PFSK-1 (cell line): ENCODE results near the gene VCX3A.

ENCODE experiments used
- FOXP2 ChIP-seq: optimal IDR thresholded peaks from 2 replicates; pipeline ENCODE3; 2011; ENCODE audit warnings: borderline replicate concordance, control low read depth, inconsistent platforms; ENCODE audit not compliant: insufficient read depth; ENCODE audit errors: extremely low read length, extremely low read depth
- POLR2AphosphoS5 ChIP-seq: IDR thresholded peaks from 2 replicates; pipeline ENCODE4 v1.6.1; 2012; ENCODE audit warnings: low read depth, mild to moderate bottlenecking, control low read depth, low read length, moderate library complexity
- REST ChIP-seq, 2 experiments: IDR thresholded peaks; 2 replicates each; pipeline versions ENCODE4 v1.6.1 to v1.8.0; 2011 to 2012; ENCODE audit warnings: low read depth in 2 of 2, low read length in 2 of 2, control low read depth in 1 of 2, inconsistent platforms in 1 of 2, mild to moderate bottlenecking in 1 of 2, moderate library complexity in 1 of 2; ENCODE audit not compliant: insufficient read depth in 1 of 2
- SIN3A ChIP-seq: IDR thresholded peaks from 2 replicates; pipeline ENCODE4 v1.6.1; 2012; ENCODE audit warnings: mild to moderate bottlenecking, low read length, moderate library complexity, borderline replicate concordance; ENCODE audit not compliant: insufficient read depth
- TAF1 ChIP-seq: IDR thresholded peaks from 2 replicates; pipeline ENCODE4 v1.6.1; 2012; ENCODE audit warnings: low read length, control low read depth, borderline replicate concordance; ENCODE audit not compliant: insufficient read depth

Gene VCX3A

GRCh38 chrX:6505960-6506359 lies 29.0 kb downstream of the VCX3A start:
- no peak for TF ChIP-seq FOXP2
- no peak for TF ChIP-seq TAF1
- no peak for TF ChIP-seq SIN3A
- TF ChIP-seq REST (IDR thresholded peaks at IDR 0.05; ENCODE audit: insufficient read depth in 1 of 2, low read depth in 2 of 2, low read length in 2 of 2): no peak
- no peak for TF ChIP-seq POLR2AphosphoS5

- TF ChIP-seq FOXP2: no peak
- no peak for TF ChIP-seq REST (IDR thresholded peaks at IDR 0.05; ENCODE audit: insufficient read depth in 1 of 2, low read depth in 2 of 2, low read length in 2 of 2)
- TF ChIP-seq TAF1: no peak
- no peak for TF ChIP-seq POLR2AphosphoS5
- no peak for TF ChIP-seq SIN3A
Measured at GRCh38 chrX:6500719-6501118, 34.2 kb downstream of the VCX3A start.

GRCh38 chrX:6498324-6498723 lies 36.6 kb downstream of the VCX3A start:
- TF ChIP-seq POLR2AphosphoS5: no peak
